Right lobe of liver (tissue), 6 donors: ENCODE data around the gene SPTLC3. TPM values are rescaled to one million over a fixed set of nuclear protein-coding genes. Genes with fewer than 3 reads are reported as not detected.

Source experiments
- ATAC-seq, 4 donors: fragments of 200-7000 bp; cut with Tn5 transposase; one replicate each; pipeline ENCODE4 v1.9.1; 2020; ENCODE audit warnings: mild to moderate bottlenecking in 4 of 4, moderate library complexity in 4 of 4
- DNase-seq, 3 donors: peaks; one replicate each; pipeline ENCODE4 v3.0.0-alpha.2; 2020
- H3K27ac ChIP-seq, 3 donors: fragments of 200-600 bp; one replicate each; pipeline ENCODE4 v1.8.0; 2022
- H3K27me3 ChIP-seq, 2 donors: fragments of 200-600 bp; one replicate each; pipeline ENCODE4 v1.8.0; 2022
- H3K36me3 ChIP-seq, 4 donors: fragments of 200-600 bp; sonication (generic) in 1 of 4; one replicate each; pipeline versions ENCODE4 v1.5.1 to v1.8.0; 2017 to 2022; ENCODE audit warnings: control low read depth in 1 of 4
- H3K4me1 ChIP-seq, 4 donors: fragments of 200-600 bp; sonication (generic) in 1 of 4; one replicate each; pipeline versions ENCODE4 v1.5.1 to v1.8.0; 2017 to 2022; ENCODE audit warnings: control low read depth in 1 of 4
- H3K4me3 ChIP-seq, 3 donors: fragments of 200-600 bp; one replicate each; pipeline ENCODE4 v1.8.0; 2022
- H3K9me3 ChIP-seq, 4 donors: fragments of 200-600 bp; sonication (generic) in 1 of 4; one replicate each; pipeline versions ENCODE4 v1.5.1 to v1.8.0; 2017 to 2022; ENCODE audit warnings: control low read depth in 1 of 4
- CTCF ChIP-seq, 4 donors: fragments of 200-600 bp in 3 of 4; fragments of 450-650 bp in 1 of 4; IDR thresholded peaks; one replicate each; pipeline versions ENCODE4 v1.5.1 to v1.8.0; 2016 to 2022; ENCODE audit warnings: antibody characterized with exemption in 4 of 4, mild to moderate bottlenecking in 2 of 4
- POLR2A ChIP-seq: fragments of 450-650 bp; IDR thresholded peaks from one replicate; pipeline ENCODE4 v1.6.1; 2017; ENCODE audit warnings: antibody characterized with exemption, mild to moderate bottlenecking
- WGBS: methylation state at CpG from one replicate; pipeline ENCODE4 v1.1.6; 2018; ENCODE audit warnings: low coverage, low lambda C conversion rate; ENCODE audit not compliant: insufficient coverage; ENCODE audit errors: missing lambda C conversion rate; 5-methylcytosine and 5-hydroxymethylcytosine counted together
- intact Hi-C, 2 donors: fragments of 100-400 bp; cut with DNase I; formaldehyde crosslinking; loops; one replicate each; pipeline versions ENCODE4 v1.11.2 to v1.14.1; 2022
- total RNA-seq, 6 experiments: library from RNA; depleted of rRNA in 2 of 6; stranded (reverse); fragments of >200 nt in 2 of 6; fragmentation: NEBNext Ultra II Directional in 3 of 6; extraction: Animal tissue kit (Norgen Biotek cat#: 25700) in 3 of 6; gene quantifications; one replicate each; pipeline versions ENCODE4 v1.1.0 to v1.2.4, GENCODE V29; 2016 to 2023
- donor health status: DM: no; HTN: yes; CAD: no.
- donor health status: DM: no; HTN: no; CAD: no.
- donor health status: DM: no; HTN: no; CAD: no.
- donor health status: DM: no; HTN: yes; CAD: no.
- donor health status: DM: no; HTN: yes; CAD: no.

The SPTLC3 gene
- total RNA-seq, 6 experiments from 2014 or later, result 16.4 to 25.6 (median 24.8) TPM

- no peak overlapping the region for H3K27ac ChIP-seq
- H3K4me1 ChIP-seq, result no peaks in the 10 kb centered on the region
- intact Hi-C loops, result no loop called here
- 79% methylated on average over 2 of the region's 2 CpGs for WGBS
- DNase-seq (no peak), ATAC-seq (no peak)
- TF ChIP-seq CTCF (IDR thresholded peaks at IDR 0.05) (no peak), POLR2A (no peak)
- no peak overlapping the region for H3K4me3 ChIP-seq
- H3K9me3 ChIP-seq, result no peaks in the 10 kb centered on the region
- no peaks in the 10 kb centered on the region for H3K36me3 ChIP-seq
- no peaks in the 10 kb centered on the region for H3K27me3 ChIP-seq
Observed at GRCh38 chr20:13199279-13199678, 190.5 kb downstream of the SPTLC3 start.

- H3K4me3 ChIP-seq, result no peak overlapping the region
- TF ChIP-seq CTCF (IDR thresholded peaks at IDR 0.05) (no peak), POLR2A (no peak)
- DNase-seq (no peak), ATAC-seq (no peak)
- H3K27ac ChIP-seq, result no peak overlapping the region
- no peaks in the 10 kb centered on the region for H3K4me1 ChIP-seq
- no peaks in the 10 kb centered on the region for H3K9me3 ChIP-seq
- intact Hi-C loops, result no loop called here
- H3K27me3 ChIP-seq, result no peaks in the 10 kb centered on the region
- no peaks in the 10 kb centered on the region for H3K36me3 ChIP-seq
- WGBS, result 70% methylated on average over 5 of the region's 5 CpGs
Observed at GRCh38 chr20:13200767-13201500, 192.2 kb downstream of the SPTLC3 start.

- intact Hi-C loops, result no loop called here
- no peak for DNase-seq
- H3K36me3 ChIP-seq, result no peaks in the 10 kb centered on the region
- no peak for ATAC-seq
- no peak overlapping the region for H3K27ac ChIP-seq
- no peak for TF ChIP-seq CTCF (IDR thresholded peaks at IDR 0.05)
- H3K9me3 ChIP-seq, result no peaks in the 10 kb centered on the region
- H3K27me3 ChIP-seq, result no peaks in the 10 kb centered on the region
- WGBS, result 63% methylated on average over 6 of the region's 6 CpGs
- H3K4me3 ChIP-seq, result no peak overlapping the region
- no peaks in the 10 kb centered on the region for H3K4me1 ChIP-seq
Observed at GRCh38 chr20:13202565-13202964, 193.8 kb downstream of the SPTLC3 start.

- Histone ChIP-seq H3K36me3 (no peaks in the 10 kb centered on the region), H3K27me3 (no peaks in the 10 kb centered on the region), H3K9me3 (peaks cover 0 to 4% (median 0%) of the 10 kb centered on the region in 4 donors), H3K4me3 (no peak overlapping the region), H3K4me1 (no peaks in the 10 kb centered on the region), H3K27ac (no peak overlapping the region)
- WGBS, result 100% methylated on average over 3 of the region's 4 CpGs
- ATAC-seq (no peak), DNase-seq (no peak)
- TF ChIP-seq CTCF (IDR thresholded peaks at IDR 0.05), result no peak
- no peak for TF ChIP-seq POLR2A
- intact Hi-C loops, result no loop called here
Observed at GRCh38 chr20:13205425-13205824, 196.7 kb downstream of the SPTLC3 start.
